22Rv1 (cell line): ENCODE measurements around the gene CAMSAP1.

Experiments
- H3K27ac ChIP-seq: fragments of 450-650 bp; 2 replicates; pipeline ENCODE4 v1.5.1; 2017
- CTCF ChIP-seq: fragments of 450-650 bp; IDR thresholded peaks from 2 replicates; pipeline ENCODE4 v1.5.1; 2017; ENCODE audit warnings: mild to moderate bottlenecking
- ZFX ChIP-seq: fragments of 450-650 bp; IDR thresholded peaks from 2 replicates; pipeline ENCODE4 v1.6.1; 2017; ENCODE audit warnings: antibody characterized with exemption, borderline replicate concordance

CAMSAP1 gene

GRCh38 chr9:135932656-135933055 is 25.3 kb upstream of the CAMSAP1 start:
- no peak overlapping the region for H3K27ac ChIP-seq
- no peak for TF ChIP-seq ZFX
- no peak for TF ChIP-seq CTCF

GRCh38 chr9:135931349-135931820 is 24.0 kb upstream of the CAMSAP1 start:
- no peak for TF ChIP-seq CTCF
- no peak for TF ChIP-seq ZFX
- no peak overlapping the region for H3K27ac ChIP-seq

GRCh38 chr9:135930446-135931345 is 23.4 kb upstream of the CAMSAP1 start:
- no peak for TF ChIP-seq CTCF
- TF ChIP-seq ZFX: no peak
- no peak overlapping the region for H3K27ac ChIP-seq

GRCh38 chr9:135929656-135930445 is 22.5 kb upstream of the CAMSAP1 start:
- TF ChIP-seq ZFX (no peak), CTCF (no peak)
- no peak overlapping the region for H3K27ac ChIP-seq

GRCh38 chr9:135928731-135929655 is 21.6 kb upstream of the CAMSAP1 start:
- TF ChIP-seq ZFX (no peak), CTCF (no peak)
- H3K27ac ChIP-seq: no peak overlapping the region

- H3K27ac ChIP-seq: no peak overlapping the region
- no peak for TF ChIP-seq CTCF
- no peak for TF ChIP-seq ZFX
Observed at GRCh38 chr9:135928074-135928730, 20.9 kb upstream of the CAMSAP1 start.
